Measurements from ENCODE around the gene RHBDF2.

The RHBDF2 gene

DNA sequence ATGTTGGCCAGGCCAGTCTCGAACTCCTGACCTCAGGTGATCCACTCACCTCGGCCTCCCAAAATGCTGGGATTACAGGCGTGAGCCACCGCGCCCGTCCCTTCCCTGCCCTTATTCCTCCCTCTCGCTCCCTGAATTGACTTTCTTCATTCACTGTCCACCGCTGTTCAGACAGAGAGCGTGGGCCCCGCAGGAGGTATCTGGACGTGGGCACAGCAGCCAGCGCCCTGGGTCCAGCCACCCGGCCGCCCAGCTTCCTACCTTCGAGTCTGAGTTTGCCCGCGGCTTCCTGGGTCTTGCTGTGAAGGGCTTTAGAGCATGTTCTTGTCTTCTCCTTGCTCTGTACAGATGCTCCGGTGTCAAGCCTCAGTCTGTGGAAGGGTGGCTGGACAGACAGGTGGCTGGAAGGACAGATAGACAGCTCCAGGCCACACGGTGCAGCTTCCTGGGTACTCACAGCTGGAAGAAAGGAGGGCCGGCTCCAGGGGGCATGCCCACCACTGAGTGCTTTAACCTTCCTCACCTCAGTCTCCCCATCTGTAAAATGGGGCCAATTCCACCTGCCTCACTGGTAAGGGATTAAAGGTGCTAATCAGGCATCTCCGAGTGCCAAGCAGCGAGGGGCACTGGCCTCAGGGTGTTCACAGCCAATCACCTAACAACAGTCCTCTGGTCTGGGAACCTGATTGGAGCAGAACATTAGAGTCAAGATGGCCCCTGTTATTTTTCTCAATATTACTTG is 13.6 kb downstream of the RHBDF2 start:
- Histone ChIP-seq H2BK12ac (ENCODE audit: low read length) (no peak overlapping the region), H3K4ac (ENCODE audit: low read length) (no peak overlapping the region), H3K4me3 (ENCODE audit: low read length in 2 of 2) (no peak overlapping the region), H3K36me3 (replicated peaks in 1 of 2; ENCODE audit: control insufficient read depth in 2 of 2, insufficient read depth in 2 of 2, low read length in 2 of 2) (no peaks in the 10 kb centered on the region), H2BK5ac (ENCODE audit: low read length) (no peak overlapping the region), H3K27ac (replicated peaks; ENCODE audit: low read length) (no peak overlapping the region), H2BK15ac (ENCODE audit: low read length) (no peak overlapping the region), H4K91ac (ENCODE audit: low read depth, low read length, poor library complexity) (no peak overlapping the region), H3K18ac (ENCODE audit: low read length) (peak overlapping the region; percentile 8), H2AK5ac (ENCODE audit: low read depth, low read length) (peak overlapping the region; percentile 91), H3K4me2 (ENCODE audit: insufficient read depth, low read length, poor library complexity, severe bottlenecking) (no peak overlapping the region), H3K14ac (ENCODE audit: low read length) (no peak overlapping the region), H3K9me3 (replicated peaks in 1 of 2; ENCODE audit: control insufficient read depth in 2 of 2, insufficient read depth in 1 of 2, low read depth in 1 of 2, low read length in 2 of 2) (no peaks in the 10 kb centered on the region), H3K9ac (ENCODE audit: low read depth, low read length, poor library complexity) (no peak overlapping the region), H3K23ac (ENCODE audit: low read depth, low read length, poor library complexity) (peak overlapping the region; percentile 65), H2AFZ (ENCODE audit: low read length) (no peak overlapping the region), H3K4me1 (ENCODE audit: control insufficient read depth in 2 of 2, insufficient read depth in 1 of 2, low read depth in 1 of 2, low read length in 2 of 2) (peaks cover 0 to 13% of the 10 kb centered on the region in 2 donors), H3K79me1 (ENCODE audit: low read depth, low read length) (no peaks in the 10 kb centered on the region), H3K27me3 (ENCODE audit: control insufficient read depth in 3 of 3, insufficient read depth in 3 of 3, low read depth in 1 of 3, low read length in 3 of 3) (peaks cover 0 to 7% (median 0%) of the 10 kb centered on the region in 3 experiments), H2BK120ac (ENCODE audit: low read depth, low read length) (no peak overlapping the region), H4K8ac (ENCODE audit: low read depth, low read length) (no peak overlapping the region)
- no peak for DNase-seq (ENCODE audit: low spot score)
- WGBS, 2 donors (ENCODE audit: extremely low coverage in 2 of 2, insufficient read length in 2 of 2, insufficient replicate concordance in 1 of 2) = no CpG with 5 or more reads among the region's 22 CpGs

DNA sequence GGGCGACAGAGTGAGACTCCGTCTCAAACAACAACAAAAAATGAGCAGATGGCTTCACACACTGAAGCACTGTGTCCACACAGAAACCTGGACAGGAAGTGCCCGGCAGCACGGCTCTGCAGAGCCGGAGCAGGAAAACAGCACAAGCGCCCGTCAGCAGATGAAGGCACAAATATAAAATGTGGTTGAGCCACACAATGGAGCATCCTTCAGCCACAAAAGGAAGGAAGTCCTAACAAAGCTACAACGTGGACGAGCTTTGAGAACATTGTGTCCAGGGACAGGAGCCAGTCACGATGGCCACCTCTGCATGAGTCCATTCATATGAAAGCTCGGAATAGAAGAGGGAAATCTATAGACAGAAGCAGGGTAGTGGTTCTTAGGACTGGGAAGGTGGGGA is 15.7 kb downstream of the RHBDF2 start:
- peak overlapping the region; percentile 48 for H3K18ac ChIP-seq (ENCODE audit: low read length)
- no CpG with 5 or more reads among the region's 11 CpGs for WGBS, 2 donors (ENCODE audit: extremely low coverage in 2 of 2, insufficient read length in 2 of 2, insufficient replicate concordance in 1 of 2)
- no peak overlapping the region for H4K8ac ChIP-seq (ENCODE audit: low read depth, low read length)
- no peaks in the 10 kb centered on the region for H3K36me3 ChIP-seq (replicated peaks in 1 of 2; ENCODE audit: control insufficient read depth in 2 of 2, insufficient read depth in 2 of 2, low read length in 2 of 2)
- no peak overlapping the region for H3K27ac ChIP-seq (replicated peaks; ENCODE audit: low read length)
- no peak overlapping the region for H2BK5ac ChIP-seq (ENCODE audit: low read length)
- H2BK15ac ChIP-seq (ENCODE audit: low read length) = no peak overlapping the region
- peaks cover 8 to 15% of the 10 kb centered on the region in 2 donors for H3K4me1 ChIP-seq (ENCODE audit: control insufficient read depth in 2 of 2, insufficient read depth in 1 of 2, low read depth in 1 of 2, low read length in 2 of 2)
- no peaks in the 10 kb centered on the region for H3K79me1 ChIP-seq (ENCODE audit: low read depth, low read length)
- no peak overlapping the region for H3K4me2 ChIP-seq (ENCODE audit: insufficient read depth, low read length, poor library complexity, severe bottlenecking)
- no peak overlapping the region for H2BK120ac ChIP-seq (ENCODE audit: low read depth, low read length)
- no peak overlapping the region for H3K4me3 ChIP-seq (ENCODE audit: low read length in 2 of 2)
- no peak overlapping the region for H3K9ac ChIP-seq (ENCODE audit: low read depth, low read length, poor library complexity)
- H3K4ac ChIP-seq (ENCODE audit: low read length) = no peak overlapping the region
- no peaks in the 10 kb centered on the region for H3K9me3 ChIP-seq (replicated peaks in 1 of 2; ENCODE audit: control insufficient read depth in 2 of 2, insufficient read depth in 1 of 2, low read depth in 1 of 2, low read length in 2 of 2)
- H2AFZ ChIP-seq (ENCODE audit: low read length) = peak overlapping the region; percentile 95
- H2AK5ac ChIP-seq (ENCODE audit: low read depth, low read length) = no peak overlapping the region
- no peak for DNase-seq (ENCODE audit: low spot score)
- H4K91ac ChIP-seq (ENCODE audit: low read depth, low read length, poor library complexity) = no peak overlapping the region
- H3K14ac ChIP-seq (ENCODE audit: low read length) = no peak overlapping the region
- no peak overlapping the region for H2BK12ac ChIP-seq (ENCODE audit: low read length)
- H3K27me3 ChIP-seq (ENCODE audit: control insufficient read depth in 3 of 3, insufficient read depth in 3 of 3, low read depth in 1 of 3, low read length in 3 of 3) = peaks cover 0 to 2% (median 0%) of the 10 kb centered on the region in 3 experiments
- no peak overlapping the region for H3K23ac ChIP-seq (ENCODE audit: low read depth, low read length, poor library complexity)

DNA sequence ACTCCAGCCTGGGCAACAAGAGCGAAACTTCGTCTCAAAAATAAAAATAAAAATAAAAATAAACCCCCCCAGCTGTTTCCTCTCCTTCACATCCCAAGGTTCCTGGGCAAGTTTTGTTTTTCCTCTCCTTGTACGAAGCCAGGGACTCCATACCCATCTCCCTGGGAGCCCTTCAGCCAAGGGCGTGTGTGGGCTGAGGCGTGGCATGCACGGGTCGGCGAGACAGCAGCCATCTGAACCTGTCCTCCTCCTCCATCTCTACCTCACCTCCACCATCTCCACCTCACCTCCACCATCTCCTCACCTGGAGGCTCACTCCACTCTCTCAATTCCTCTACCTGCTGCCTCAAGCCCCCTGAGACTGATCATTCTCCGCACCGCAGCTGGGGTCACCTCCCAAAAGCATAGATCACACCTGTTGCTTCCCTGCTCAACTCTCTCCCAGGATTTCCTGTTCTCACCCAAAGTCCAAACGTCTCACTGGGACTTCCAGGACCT is 16.9 kb downstream of the RHBDF2 start:
- H3K14ac ChIP-seq (ENCODE audit: low read length) = no peak overlapping the region
- no CpG with 5 or more reads among the region's 11 CpGs for WGBS, 2 donors (ENCODE audit: extremely low coverage in 2 of 2, insufficient read length in 2 of 2, insufficient replicate concordance in 1 of 2)
- no peak overlapping the region for H3K9ac ChIP-seq (ENCODE audit: low read depth, low read length, poor library complexity)
- no peak overlapping the region for H3K4me3 ChIP-seq (ENCODE audit: low read length in 2 of 2)
- H3K79me1 ChIP-seq (ENCODE audit: low read depth, low read length) = no peaks in the 10 kb centered on the region
- H2BK15ac ChIP-seq (ENCODE audit: low read length) = peak overlapping the region; percentile 75
- H2AFZ ChIP-seq (ENCODE audit: low read length) = no peak overlapping the region
- H2AK5ac ChIP-seq (ENCODE audit: low read depth, low read length) = no peak overlapping the region
- no peak overlapping the region for H4K8ac ChIP-seq (ENCODE audit: low read depth, low read length)
- no peak overlapping the region for H2BK12ac ChIP-seq (ENCODE audit: low read length)
- no peak overlapping the region for H3K23ac ChIP-seq (ENCODE audit: low read depth, low read length, poor library complexity)
- no peak overlapping the region for H4K91ac ChIP-seq (ENCODE audit: low read depth, low read length, poor library complexity)
- no peak overlapping the region for H3K27ac ChIP-seq (replicated peaks; ENCODE audit: low read length)
- no peak overlapping the region for H3K4me2 ChIP-seq (ENCODE audit: insufficient read depth, low read length, poor library complexity, severe bottlenecking)
- H3K36me3 ChIP-seq (replicated peaks in 1 of 2; ENCODE audit: control insufficient read depth in 2 of 2, insufficient read depth in 2 of 2, low read length in 2 of 2) = no peaks in the 10 kb centered on the region
- no peak overlapping the region for H3K4ac ChIP-seq (ENCODE audit: low read length)
- peak overlapping the region; percentile 66 for H2BK5ac ChIP-seq (ENCODE audit: low read length)
- H2BK120ac ChIP-seq (ENCODE audit: low read depth, low read length) = no peak overlapping the region
- H3K9me3 ChIP-seq (replicated peaks in 1 of 2; ENCODE audit: control insufficient read depth in 2 of 2, insufficient read depth in 1 of 2, low read depth in 1 of 2, low read length in 2 of 2) = no peaks in the 10 kb centered on the region
- no peak for DNase-seq (ENCODE audit: low spot score)
- H3K18ac ChIP-seq (ENCODE audit: low read length) = peak overlapping the region; percentile 28
- H3K4me1 ChIP-seq (ENCODE audit: control insufficient read depth in 2 of 2, insufficient read depth in 1 of 2, low read depth in 1 of 2, low read length in 2 of 2) = peaks cover 11 to 18% of the 10 kb centered on the region in 2 donors
- no peaks in the 10 kb centered on the region for H3K27me3 ChIP-seq (ENCODE audit: control insufficient read depth in 3 of 3, insufficient read depth in 3 of 3, low read depth in 1 of 3, low read length in 3 of 3)

DNA sequence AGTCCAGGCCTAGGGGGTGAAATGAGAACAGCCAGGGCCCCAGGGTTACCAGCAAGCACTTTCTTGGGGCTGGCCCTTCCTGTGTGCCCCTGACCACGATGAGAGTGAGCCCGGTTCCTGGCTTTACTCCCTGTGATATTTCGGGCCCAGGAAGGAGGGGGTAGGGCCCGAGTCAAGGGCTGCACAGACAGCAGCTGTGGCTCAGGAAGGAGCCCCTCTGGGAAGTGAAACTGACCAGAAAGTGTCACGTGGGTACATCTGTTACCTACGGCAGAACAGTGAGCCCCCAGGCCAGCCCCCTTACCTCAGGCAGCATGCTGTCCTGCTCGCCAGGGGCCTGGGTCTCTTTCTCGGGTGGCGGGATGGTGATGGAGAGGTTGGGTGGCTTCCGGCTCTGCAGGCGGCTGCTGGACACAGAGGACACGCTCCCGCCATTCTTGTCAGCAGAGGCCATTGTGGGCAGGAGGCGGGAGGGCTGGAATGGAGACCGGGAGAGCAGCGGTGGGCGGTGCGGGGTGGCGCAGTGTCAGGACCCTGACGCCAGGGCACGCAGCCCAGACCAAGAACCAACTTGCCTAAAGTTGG is 20.1 kb downstream of the RHBDF2 start:
- H3K36me3 ChIP-seq (replicated peaks in 1 of 2; ENCODE audit: control insufficient read depth in 2 of 2, insufficient read depth in 2 of 2, low read length in 2 of 2) = no peaks in the 10 kb centered on the region
- H4K91ac ChIP-seq (ENCODE audit: low read depth, low read length, poor library complexity) = peak overlapping the region; percentile 72
- H3K27ac ChIP-seq (replicated peaks; ENCODE audit: low read length) = peak overlapping the region; percentile 27
- peak overlapping the region; percentile 44 for H3K9ac ChIP-seq (ENCODE audit: low read depth, low read length, poor library complexity)
- no CpG with 5 or more reads among the region's 21 CpGs for WGBS, 2 donors (ENCODE audit: extremely low coverage in 2 of 2, insufficient read length in 2 of 2, insufficient replicate concordance in 1 of 2)
- peak overlapping the region; percentile 93 for H2BK5ac ChIP-seq (ENCODE audit: low read length)
- H3K27me3 ChIP-seq (ENCODE audit: control insufficient read depth in 3 of 3, insufficient read depth in 3 of 3, low read depth in 1 of 3, low read length in 3 of 3) = no peaks in the 10 kb centered on the region
- peak overlapping the region; percentile 66 for H2AK5ac ChIP-seq (ENCODE audit: low read depth, low read length)
- H2AFZ ChIP-seq (ENCODE audit: low read length) = peak overlapping the region; percentile 93
- no peak overlapping the region for H3K23ac ChIP-seq (ENCODE audit: low read depth, low read length, poor library complexity)
- H2BK12ac ChIP-seq (ENCODE audit: low read length) = peak overlapping the region; percentile 84
- H2BK120ac ChIP-seq (ENCODE audit: low read depth, low read length) = peak overlapping the region; percentile 47
- H3K14ac ChIP-seq (ENCODE audit: low read length) = no peak overlapping the region
- DNase-seq (ENCODE audit: low spot score) = no peak
- H3K18ac ChIP-seq (ENCODE audit: low read length) = peak overlapping the region; percentile 93
- H2BK15ac ChIP-seq (ENCODE audit: low read length) = peak overlapping the region; percentile 87
- H3K9me3 ChIP-seq (replicated peaks in 1 of 2; ENCODE audit: control insufficient read depth in 2 of 2, insufficient read depth in 1 of 2, low read depth in 1 of 2, low read length in 2 of 2) = peaks cover 0 to 2% of the 10 kb centered on the region in 2 donors
- H3K4me2 ChIP-seq (ENCODE audit: insufficient read depth, low read length, poor library complexity, severe bottlenecking) = no peak overlapping the region
- H3K79me1 ChIP-seq (ENCODE audit: low read depth, low read length) = peaks cover 1% of the 10 kb centered on the region
- H4K8ac ChIP-seq (ENCODE audit: low read depth, low read length) = no peak overlapping the region
- H3K4ac ChIP-seq (ENCODE audit: low read length) = no peak overlapping the region
- peak overlapping the region in 1 of 2 donors; percentile 2 for H3K4me3 ChIP-seq (ENCODE audit: low read length in 2 of 2)
- H3K4me1 ChIP-seq (ENCODE audit: control insufficient read depth in 2 of 2, insufficient read depth in 1 of 2, low read depth in 1 of 2, low read length in 2 of 2) = peaks cover 11 to 18% of the 10 kb centered on the region in 2 donors
